ENCODE results near the gene AFF3. TPM values are rescaled to one million over a fixed set of nuclear protein-coding genes. Genes with fewer than 3 reads are reported as not detected.

Gene AFF3
- total RNA-seq, 4 donors from 2014 or later: 9.0 to 20.2 (median 14.5) TPM

DNA sequence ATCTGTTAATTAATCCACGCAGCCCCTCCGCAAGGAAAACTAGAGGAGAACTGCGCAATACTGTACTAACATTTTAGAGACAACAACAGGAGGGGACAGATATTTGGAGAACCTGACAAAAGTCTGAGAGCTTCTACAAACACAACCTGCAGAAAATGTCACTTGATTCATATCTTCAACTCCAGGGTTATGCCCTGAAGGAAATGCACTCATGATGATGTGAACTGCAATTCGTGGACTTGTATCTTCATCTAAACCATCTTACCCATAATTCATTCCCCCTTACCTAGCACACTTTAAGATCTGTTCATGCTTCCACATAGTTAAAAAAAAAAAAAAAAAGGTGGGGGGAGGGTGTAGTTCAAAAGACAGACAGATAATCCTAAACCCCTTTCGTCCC is 75.5 kb downstream of the AFF3 start:
- DNase-seq: no peak
- TF ChIP-seq, protein P1, sequence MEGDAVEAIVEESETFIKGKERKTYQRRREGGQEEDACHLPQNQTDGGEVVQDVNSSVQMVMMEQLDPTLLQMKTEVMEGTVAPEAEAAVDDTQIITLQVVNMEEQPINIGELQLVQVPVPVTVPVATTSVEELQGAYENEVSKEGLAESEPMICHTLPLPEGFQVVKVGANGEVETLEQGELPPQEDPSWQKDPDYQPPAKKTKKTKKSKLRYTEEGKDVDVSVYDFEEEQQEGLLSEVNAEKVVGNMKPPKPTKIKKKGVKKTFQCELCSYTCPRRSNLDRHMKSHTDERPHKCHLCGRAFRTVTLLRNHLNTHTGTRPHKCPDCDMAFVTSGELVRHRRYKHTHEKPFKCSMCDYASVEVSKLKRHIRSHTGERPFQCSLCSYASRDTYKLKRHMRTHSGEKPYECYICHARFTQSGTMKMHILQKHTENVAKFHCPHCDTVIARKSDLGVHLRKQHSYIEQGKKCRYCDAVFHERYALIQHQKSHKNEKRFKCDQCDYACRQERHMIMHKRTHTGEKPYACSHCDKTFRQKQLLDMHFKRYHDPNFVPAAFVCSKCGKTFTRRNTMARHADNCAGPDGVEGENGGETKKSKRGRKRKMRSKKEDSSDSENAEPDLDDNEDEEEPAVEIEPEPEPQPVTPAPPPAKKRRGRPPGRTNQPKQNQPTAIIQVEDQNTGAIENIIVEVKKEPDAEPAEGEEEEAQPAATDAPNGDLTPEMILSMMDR (IDR thresholded peaks at IDR 0.05): no peak
- no peak for TF ChIP-seq EP300 (IDR thresholded peaks at IDR 0.05; ENCODE audit: low read depth)
- TF ChIP-seq POLR2AphosphoS5 (IDR thresholded peaks at IDR 0.05): no peak
- TF ChIP-seq POLR2A (IDR thresholded peaks at IDR 0.05): no peak
- no peak overlapping the region for H3K4me3 ChIP-seq
- no peaks in the 10 kb centered on the region for H3K36me3 ChIP-seq
- H3K27me3 ChIP-seq: no peaks in the 10 kb centered on the region
- H3K4me1 ChIP-seq: peaks cover 0 to 11% (median 2%) of the 10 kb centered on the region in 4 donors
- in situ Hi-C loops (cut with MboI; ENCODE audit: low pct_ligation_motif_present in 1 of 4, low pct_unique_long_range_greater_than_20kb in 1 of 4, low sequenced_read_pairs in 3 of 4) (no loop called here), intact Hi-C loops (cut with DNase I; ENCODE audit: low total_unique reads) (no loop called here)
- H3K27ac ChIP-seq: no peak overlapping the region
- WGBS, 2 donors (ENCODE audit: low coverage in 1 of 2): 86 to 87% methylated on average over 4 to 5 of the region's 5 CpGs
- H3K9me3 ChIP-seq: no peaks in the 10 kb centered on the region

DNA sequence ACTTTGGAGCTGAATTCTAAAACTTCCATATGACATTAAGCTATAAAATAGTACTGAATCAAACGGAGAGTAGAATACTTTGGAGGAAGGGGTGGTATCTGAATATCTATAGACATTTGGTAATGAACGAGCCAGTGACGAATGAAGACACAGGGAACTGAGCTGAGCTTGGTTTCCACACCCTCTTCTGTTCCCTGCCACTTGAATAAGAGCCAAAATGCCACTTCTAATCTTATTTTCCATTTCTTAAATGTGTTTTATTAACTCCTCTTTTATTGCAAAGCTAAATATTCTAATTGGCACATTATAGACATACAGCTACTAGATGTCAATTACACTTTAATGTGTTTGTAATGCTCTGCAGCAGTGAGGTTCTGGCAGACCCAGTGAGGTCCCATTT is 76.1 kb downstream of the AFF3 start:
- Histone ChIP-seq H3K27ac (no peak overlapping the region), H3K27me3 (no peaks in the 10 kb centered on the region), H3K36me3 (no peaks in the 10 kb centered on the region), H3K9me3 (no peaks in the 10 kb centered on the region), H3K4me1 (peaks cover 0 to 11% (median 2%) of the 10 kb centered on the region in 4 donors), H3K4me3 (no peak overlapping the region)
- TF ChIP-seq EP300 (IDR thresholded peaks at IDR 0.05; ENCODE audit: low read depth) (no peak), POLR2AphosphoS5 (IDR thresholded peaks at IDR 0.05) (no peak), POLR2A (IDR thresholded peaks at IDR 0.05) (no peak)
- TF ChIP-seq, protein P1 (IDR thresholded peaks at IDR 0.05): no peak
- no peak for DNase-seq
- in situ Hi-C loops (cut with MboI; ENCODE audit: low pct_ligation_motif_present in 1 of 4, low pct_unique_long_range_greater_than_20kb in 1 of 4, low sequenced_read_pairs in 3 of 4): no loop called here
- WGBS, 2 donors (ENCODE audit: low coverage in 1 of 2): 12 to 53% methylated on average over 3 of the region's 3 CpGs
- intact Hi-C loops (cut with DNase I; ENCODE audit: low total_unique reads): no loop called here

DNA sequence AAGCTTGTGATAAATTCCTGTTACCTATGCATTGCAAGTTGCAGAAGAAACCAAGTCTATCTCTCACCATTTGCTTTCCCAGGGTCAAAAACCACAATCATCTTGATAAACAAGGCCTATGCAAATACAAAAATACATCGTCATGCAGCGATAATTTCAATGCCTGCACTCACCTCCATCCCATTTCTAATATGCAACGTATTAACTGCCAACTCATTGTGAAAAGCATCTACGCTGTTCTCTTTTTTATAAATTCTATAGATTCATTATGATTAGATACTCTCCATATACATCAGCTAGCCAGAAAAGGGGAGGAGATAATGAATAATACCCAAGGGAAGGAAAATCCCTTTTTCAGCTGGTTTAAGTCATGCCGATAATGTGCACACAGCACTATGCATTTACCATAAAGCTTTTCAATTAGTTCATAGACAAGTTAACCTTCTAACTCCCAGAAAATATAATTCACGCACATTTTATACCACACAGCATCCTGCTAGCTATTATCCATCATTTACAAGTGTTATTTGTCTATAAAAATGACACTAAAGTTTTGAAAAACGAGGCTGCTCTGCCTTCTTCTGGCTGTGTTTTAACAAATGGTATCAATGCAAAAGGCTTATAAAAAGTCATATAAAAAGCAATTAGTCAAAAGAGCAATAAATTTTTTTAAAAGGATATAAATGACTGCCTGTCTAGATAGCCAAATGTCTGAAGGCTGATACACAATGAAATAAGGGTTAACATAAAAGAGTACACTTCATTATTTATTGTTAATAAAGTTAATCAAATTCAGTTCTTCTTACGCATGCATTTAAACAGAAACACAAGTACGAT is 77.6 kb downstream of the AFF3 start:
- Histone ChIP-seq H3K4me1 (peaks cover 0 to 11% (median 2%) of the 10 kb centered on the region in 4 donors), H3K9me3 (no peaks in the 10 kb centered on the region), H3K36me3 (no peaks in the 10 kb centered on the region), H3K27me3 (no peaks in the 10 kb centered on the region), H3K27ac (no peak overlapping the region), H3K4me3 (no peak overlapping the region)
- intact Hi-C loops (cut with DNase I; ENCODE audit: low total_unique reads): no loop called here
- no peak for DNase-seq
- in situ Hi-C loops (cut with MboI; ENCODE audit: low pct_ligation_motif_present in 1 of 4, low pct_unique_long_range_greater_than_20kb in 1 of 4, low sequenced_read_pairs in 3 of 4): no loop called here
- 67% methylated on average over 9 of the region's 9 CpGs for WGBS, 2 donors (ENCODE audit: low coverage in 1 of 2)
- TF ChIP-seq POLR2AphosphoS5 (IDR thresholded peaks at IDR 0.05): no peak
- TF ChIP-seq, protein P1 (IDR thresholded peaks at IDR 0.05): no peak
- TF ChIP-seq EP300 (IDR thresholded peaks at IDR 0.05; ENCODE audit: low read depth): no peak

DNA sequence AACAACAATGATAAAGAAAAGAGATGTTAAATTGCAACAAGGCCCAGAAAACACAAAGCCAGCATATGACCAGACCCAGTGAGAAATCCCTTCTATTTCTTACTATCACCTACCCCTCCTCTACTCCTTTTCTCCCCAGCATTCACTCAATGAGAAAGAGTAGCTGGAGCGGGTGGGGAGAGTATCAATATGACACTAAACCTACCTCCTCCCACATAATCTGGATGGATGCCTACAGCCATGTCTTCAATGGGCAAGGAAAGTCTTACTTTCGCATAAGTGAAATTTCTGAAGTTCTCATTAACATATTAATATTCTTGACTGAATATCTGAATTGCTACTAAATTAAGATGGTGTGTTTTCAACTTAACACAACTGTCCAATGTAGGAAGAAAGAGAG is 78.2 kb downstream of the AFF3 start:
- in situ Hi-C loops (cut with MboI; ENCODE audit: low pct_ligation_motif_present in 1 of 4, low pct_unique_long_range_greater_than_20kb in 1 of 4, low sequenced_read_pairs in 3 of 4): no loop called here

More for the DNA sequence above, 78.2 kb downstream of the AFF3 start:
- TF ChIP-seq, protein P1 (IDR thresholded peaks at IDR 0.05): no peak
- TF ChIP-seq EP300 (IDR thresholded peaks at IDR 0.05; ENCODE audit: low read depth) (no peak), POLR2AphosphoS5 (IDR thresholded peaks at IDR 0.05) (no peak), POLR2A (IDR thresholded peaks at IDR 0.05) (no peak)
- H3K27ac ChIP-seq: no peak overlapping the region
- WGBS, 2 donors (ENCODE audit: low coverage in 1 of 2): 90 to 92% methylated on average over 2 of the region's 2 CpGs
- DNase-seq: no peak
- H3K4me3 ChIP-seq: no peak overlapping the region
- intact Hi-C loops (cut with DNase I; ENCODE audit: low total_unique reads): no loop called here
- H3K9me3 ChIP-seq: no peaks in the 10 kb centered on the region
- no peaks in the 10 kb centered on the region for H3K36me3 ChIP-seq
- peaks cover 0 to 11% (median 2%) of the 10 kb centered on the region in 4 donors for H3K4me1 ChIP-seq
- H3K27me3 ChIP-seq: no peaks in the 10 kb centered on the region
